T-helper 1 cell treated with Interleukin-12 subunit alpha and Interleukin-12 subunit beta and Interleukin-4 antibody, amounts not matched to agents 30 μg/mL and 1 μg/mL, for 36 hours (primary cell): ENCODE measurements around the gene CADM1.

Experiments
- H3K27ac Mint-ChIP-seq: one replicate; pipeline ENCODE4 v1.8.0; 2021; ENCODE audit warnings: mild to moderate bottlenecking, mixed read lengths
- H3K27me3 Mint-ChIP-seq: one replicate; pipeline ENCODE4 v1.8.0; 2021; ENCODE audit warnings: low read depth, mixed read lengths
- H3K36me3 Mint-ChIP-seq: one replicate; pipeline ENCODE4 v1.8.0; 2021; ENCODE audit warnings: low read depth, mixed read lengths
- H3K4me1 Mint-ChIP-seq: one replicate; pipeline ENCODE4 v1.8.0; 2021; ENCODE audit warnings: low read depth, mixed read lengths
- H3K4me3 Mint-ChIP-seq: one replicate; pipeline ENCODE4 v1.8.0; 2021; ENCODE audit warnings: mild to moderate bottlenecking, moderate library complexity, mixed read lengths
- H3K9me3 Mint-ChIP-seq: one replicate; pipeline ENCODE4 v1.8.0; 2021; ENCODE audit warnings: mixed read lengths

Gene CADM1

DNA sequence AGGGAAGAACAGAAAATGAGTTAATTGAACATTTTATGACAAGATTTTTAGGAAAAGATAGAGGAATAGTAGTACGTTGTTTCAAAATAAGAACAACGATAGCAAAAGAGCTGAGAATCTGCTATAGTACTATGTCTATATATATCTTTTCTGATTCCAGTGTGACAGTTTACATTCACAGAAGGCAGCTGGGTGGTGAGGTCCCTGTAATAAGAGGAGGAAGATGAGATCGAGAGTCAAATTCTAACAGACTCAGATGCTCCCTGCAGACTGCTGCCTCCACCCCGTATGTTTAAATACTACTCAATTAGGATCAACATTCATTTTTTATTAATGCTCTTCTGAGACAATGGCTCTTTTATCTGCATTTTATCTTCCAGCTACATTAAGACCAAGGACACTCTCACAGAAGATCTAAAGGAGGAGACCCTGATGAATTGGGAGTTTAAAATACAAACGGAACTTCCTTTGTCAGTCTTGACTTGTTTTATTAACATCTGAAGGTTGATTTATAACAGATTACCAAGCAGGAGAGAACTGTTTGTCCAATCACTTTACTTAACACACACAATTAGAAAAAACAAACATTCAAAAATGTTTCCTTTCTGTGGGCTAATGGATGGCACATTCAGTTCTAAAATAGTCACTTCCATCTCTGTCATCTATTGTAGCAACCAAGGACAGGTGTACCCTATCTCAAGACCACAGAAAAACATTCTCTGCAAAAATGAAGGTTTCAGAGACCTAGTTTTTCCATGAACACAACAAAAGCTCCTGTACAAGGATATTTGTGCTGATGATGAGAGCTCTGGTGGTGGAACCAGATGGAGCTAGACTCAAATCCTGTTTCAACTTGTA lies 240.2 kb downstream of the CADM1 start:
- no peaks in the 10 kb centered on the region for H3K36me3 Mint-ChIP-seq
- no peak overlapping the region for H3K27ac Mint-ChIP-seq
- H3K4me1 Mint-ChIP-seq: no peaks in the 10 kb centered on the region
- H3K27me3 Mint-ChIP-seq: peaks cover 11% of the 10 kb centered on the region
- no peaks in the 10 kb centered on the region for H3K9me3 Mint-ChIP-seq
- H3K4me3 Mint-ChIP-seq: no peak overlapping the region

DNA sequence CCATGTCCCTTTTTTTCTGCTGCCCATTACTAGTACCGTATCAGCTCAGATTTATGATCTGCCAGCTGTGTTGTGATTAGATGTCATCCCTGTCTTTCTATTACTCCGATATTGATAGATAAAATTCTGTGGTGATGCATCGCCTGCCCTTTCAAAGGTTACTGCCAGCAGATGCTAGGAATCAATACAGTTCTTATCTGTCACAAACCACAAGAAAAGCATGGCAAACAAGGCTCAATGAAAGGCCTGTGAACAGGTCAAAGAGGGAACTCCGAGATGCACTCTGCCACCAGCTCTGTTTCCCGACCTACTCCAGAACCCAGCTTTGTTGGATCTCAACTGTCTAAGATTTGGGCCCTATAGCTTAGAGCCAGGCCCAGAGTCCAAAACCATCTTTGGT lies 246.0 kb downstream of the CADM1 start:
- Mint-ChIP-seq H3K36me3 (no peaks in the 10 kb centered on the region), H3K27ac (no peak overlapping the region), H3K27me3 (peaks cover 8% of the 10 kb centered on the region), H3K4me3 (no peak overlapping the region), H3K4me1 (peaks cover 9% of the 10 kb centered on the region), H3K9me3 (no peaks in the 10 kb centered on the region)

DNA sequence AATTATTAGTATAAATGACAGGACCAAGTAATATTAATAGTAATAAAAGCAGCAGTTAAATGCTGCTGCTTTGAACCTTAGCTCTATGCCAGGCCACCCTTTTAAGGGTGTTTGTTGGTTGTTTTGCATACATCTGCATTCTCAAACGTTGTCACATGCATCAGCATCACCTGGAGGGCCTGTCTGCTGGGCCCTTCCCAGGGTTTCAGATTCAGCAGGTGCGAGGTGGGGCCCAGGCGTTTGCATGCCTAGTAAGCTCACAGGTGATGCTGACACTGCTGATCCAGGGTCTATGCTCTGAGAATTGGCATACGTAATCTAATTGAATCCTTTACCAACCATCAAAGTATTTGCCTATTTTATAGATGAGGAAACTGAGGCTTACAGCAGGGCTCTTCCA lies 246.5 kb downstream of the CADM1 start:
- peaks cover 12% of the 10 kb centered on the region for H3K27me3 Mint-ChIP-seq
- no peaks in the 10 kb centered on the region for H3K36me3 Mint-ChIP-seq
- no peak overlapping the region for H3K27ac Mint-ChIP-seq
- H3K4me1 Mint-ChIP-seq: peaks cover 9% of the 10 kb centered on the region
- no peak overlapping the region for H3K4me3 Mint-ChIP-seq
- H3K9me3 Mint-ChIP-seq: no peaks in the 10 kb centered on the region

DNA sequence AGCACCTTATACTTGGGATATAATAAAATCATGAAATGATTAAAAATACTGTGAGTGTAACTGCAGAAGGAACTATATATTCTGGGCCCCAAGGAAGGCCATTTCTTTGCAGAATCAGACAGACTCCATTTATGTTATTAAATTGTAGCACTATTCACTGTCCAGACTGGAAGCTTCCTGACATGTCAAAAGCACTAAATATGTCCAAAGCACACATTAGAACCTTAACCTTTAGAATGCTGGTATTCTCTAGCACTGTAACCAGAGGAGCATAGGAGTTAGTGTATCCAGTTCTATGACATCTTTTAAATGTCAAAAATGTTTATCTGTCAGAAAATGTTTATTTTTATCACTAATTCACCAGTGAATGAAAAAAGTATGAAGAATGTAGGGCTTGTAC lies 246.9 kb downstream of the CADM1 start:
- no peak overlapping the region for H3K4me3 Mint-ChIP-seq
- H3K27me3 Mint-ChIP-seq: peaks cover 14% of the 10 kb centered on the region
- H3K36me3 Mint-ChIP-seq: no peaks in the 10 kb centered on the region
- peaks cover 9% of the 10 kb centered on the region for H3K4me1 Mint-ChIP-seq
- no peaks in the 10 kb centered on the region for H3K9me3 Mint-ChIP-seq
- H3K27ac Mint-ChIP-seq: no peak overlapping the region

- no peak overlapping the region for H3K4me3 Mint-ChIP-seq
- H3K36me3 Mint-ChIP-seq: no peaks in the 10 kb centered on the region
- H3K27me3 Mint-ChIP-seq: peaks cover 15% of the 10 kb centered on the region
- H3K9me3 Mint-ChIP-seq: no peaks in the 10 kb centered on the region
- H3K27ac Mint-ChIP-seq: no peak overlapping the region
- peaks cover 9% of the 10 kb centered on the region for H3K4me1 Mint-ChIP-seq
These were observed 247.6 kb downstream of the CADM1 start for GRCh38 chr11:115256397-115257197.

DNA sequence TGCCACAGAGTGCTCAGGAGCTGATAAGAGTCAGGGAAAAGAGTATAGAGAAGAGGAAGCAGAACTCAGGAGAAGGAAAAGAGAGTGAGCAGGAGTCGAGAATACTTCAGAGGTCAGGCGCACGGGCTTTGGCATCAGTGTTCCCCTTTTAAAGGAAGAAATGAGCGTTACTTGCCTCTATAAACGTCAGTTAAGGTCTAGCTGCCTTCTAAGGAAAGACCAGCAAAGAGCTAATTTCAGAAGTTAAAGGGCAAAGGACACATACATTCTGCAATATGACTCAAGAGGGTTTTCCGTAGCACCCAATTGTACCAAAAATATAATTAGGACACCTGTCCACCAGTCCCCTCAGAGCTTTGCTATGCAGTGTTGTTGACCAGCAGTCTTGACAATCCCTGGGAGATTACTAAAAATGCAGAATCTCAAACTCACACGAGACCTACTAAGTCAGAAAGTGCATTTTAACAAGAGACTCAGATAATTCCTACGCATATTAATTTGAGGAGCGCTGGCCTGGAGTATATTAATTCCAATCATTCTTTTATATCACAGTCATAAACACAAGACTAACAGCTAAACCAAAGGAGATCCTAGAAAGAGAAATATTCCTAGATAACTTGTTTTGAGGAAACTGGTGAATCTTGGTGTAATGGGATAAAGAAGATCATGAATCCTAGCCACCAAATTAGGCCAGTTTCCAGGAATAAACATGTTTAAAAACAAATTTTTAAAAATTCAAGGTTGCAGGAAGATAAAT lies 249.0 kb downstream of the CADM1 start:
- Mint-ChIP-seq H3K27ac (no peak overlapping the region), H3K9me3 (no peaks in the 10 kb centered on the region), H3K4me1 (peaks cover 9% of the 10 kb centered on the region), H3K36me3 (no peaks in the 10 kb centered on the region), H3K4me3 (no peak overlapping the region), H3K27me3 (peaks cover 20% of the 10 kb centered on the region)

DNA sequence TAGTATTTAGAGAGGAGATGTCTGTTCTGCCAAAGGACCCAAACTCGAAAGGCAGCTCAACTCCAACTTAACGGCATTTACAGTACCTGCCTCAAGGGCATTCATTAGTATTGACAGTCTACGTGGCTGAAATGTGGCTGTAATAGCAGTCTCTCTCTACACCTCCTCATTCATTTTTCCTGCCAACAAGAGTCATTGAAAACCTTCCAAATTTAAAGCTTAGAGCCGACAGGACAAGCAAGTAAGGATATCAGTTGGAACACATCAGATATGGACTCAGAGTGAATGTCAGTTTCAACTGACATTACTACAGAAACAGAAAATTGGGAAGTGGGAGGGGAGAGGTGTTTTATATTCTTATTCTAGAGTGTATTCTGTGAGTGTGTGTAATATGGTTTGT lies 253.1 kb downstream of the CADM1 start:
- H3K27ac Mint-ChIP-seq: no peak overlapping the region
- H3K27me3 Mint-ChIP-seq: peaks cover 29% of the 10 kb centered on the region
- no peak overlapping the region for H3K4me3 Mint-ChIP-seq
- no peaks in the 10 kb centered on the region for H3K9me3 Mint-ChIP-seq
- H3K4me1 Mint-ChIP-seq: peaks cover 1% of the 10 kb centered on the region
- no peaks in the 10 kb centered on the region for H3K36me3 Mint-ChIP-seq

DNA sequence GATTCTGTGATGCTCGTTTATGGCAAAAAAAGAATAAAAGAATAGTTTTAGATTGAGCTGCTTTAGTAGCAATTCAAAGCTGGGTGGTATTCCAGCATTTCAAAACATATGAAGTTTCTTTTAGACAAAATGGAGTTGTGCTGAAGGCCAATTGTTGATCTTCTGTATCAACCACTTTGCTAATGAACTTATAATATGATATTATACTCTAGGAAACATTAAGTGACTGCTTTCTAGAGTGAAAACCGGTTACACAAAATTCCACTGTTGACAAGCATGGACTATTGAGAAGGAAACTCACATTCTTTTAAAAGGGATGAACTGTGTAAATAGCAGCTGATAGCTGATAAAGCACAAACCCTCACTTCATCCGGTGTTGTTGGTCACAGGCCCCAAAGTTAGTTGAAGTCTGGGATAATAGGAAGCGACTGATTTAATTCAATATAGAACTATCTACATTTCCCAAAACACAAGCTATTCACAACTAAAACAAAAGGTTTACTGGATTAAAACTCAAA lies 255.1 kb downstream of the CADM1 start:
- H3K4me3 Mint-ChIP-seq: no peak overlapping the region
- peaks cover 28% of the 10 kb centered on the region for H3K27me3 Mint-ChIP-seq
- H3K36me3 Mint-ChIP-seq: no peaks in the 10 kb centered on the region
- H3K27ac Mint-ChIP-seq: no peak overlapping the region
- H3K9me3 Mint-ChIP-seq: no peaks in the 10 kb centered on the region
- no peaks in the 10 kb centered on the region for H3K4me1 Mint-ChIP-seq

DNA sequence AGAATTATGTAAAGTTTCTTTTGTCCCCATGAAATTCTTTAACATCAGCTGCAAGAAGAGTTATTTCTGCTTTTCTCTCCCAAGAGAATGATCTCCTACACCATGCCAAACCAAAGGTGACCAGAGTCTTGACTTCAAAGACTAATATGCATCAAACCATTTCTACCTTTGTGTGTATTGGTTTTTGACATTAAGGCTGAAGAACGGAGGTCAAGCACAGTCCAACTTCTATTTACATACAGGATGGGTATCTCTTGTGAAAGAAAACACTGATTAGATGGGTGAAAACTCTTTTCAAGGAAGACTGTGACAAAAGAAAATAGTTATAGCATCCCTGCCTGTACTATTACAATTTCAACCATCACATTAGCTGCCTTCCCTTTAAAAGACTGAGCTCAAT lies 256.3 kb downstream of the CADM1 start:
- no peak overlapping the region for H3K27ac Mint-ChIP-seq
- peaks cover 26% of the 10 kb centered on the region for H3K27me3 Mint-ChIP-seq
- H3K4me3 Mint-ChIP-seq: no peak overlapping the region
- H3K36me3 Mint-ChIP-seq: no peaks in the 10 kb centered on the region
- H3K4me1 Mint-ChIP-seq: no peaks in the 10 kb centered on the region
- H3K9me3 Mint-ChIP-seq: no peaks in the 10 kb centered on the region

- no peak overlapping the region for H3K4me3 Mint-ChIP-seq
- H3K4me1 Mint-ChIP-seq: no peaks in the 10 kb centered on the region
- peaks cover 22% of the 10 kb centered on the region for H3K27me3 Mint-ChIP-seq
- no peak overlapping the region for H3K27ac Mint-ChIP-seq
- no peaks in the 10 kb centered on the region for H3K9me3 Mint-ChIP-seq
- no peaks in the 10 kb centered on the region for H3K36me3 Mint-ChIP-seq
These were observed 256.9 kb downstream of the CADM1 start for GRCh38 chr11:115247361-115247760.

GRCh38 chr11:115244758-115245157 lies 259.5 kb downstream of the CADM1 start:
- H3K4me3 Mint-ChIP-seq: no peak overlapping the region
- no peak overlapping the region for H3K27ac Mint-ChIP-seq
- H3K36me3 Mint-ChIP-seq: no peaks in the 10 kb centered on the region
- H3K27me3 Mint-ChIP-seq: peaks cover 27% of the 10 kb centered on the region
- no peaks in the 10 kb centered on the region for H3K4me1 Mint-ChIP-seq
- H3K9me3 Mint-ChIP-seq: no peaks in the 10 kb centered on the region

DNA sequence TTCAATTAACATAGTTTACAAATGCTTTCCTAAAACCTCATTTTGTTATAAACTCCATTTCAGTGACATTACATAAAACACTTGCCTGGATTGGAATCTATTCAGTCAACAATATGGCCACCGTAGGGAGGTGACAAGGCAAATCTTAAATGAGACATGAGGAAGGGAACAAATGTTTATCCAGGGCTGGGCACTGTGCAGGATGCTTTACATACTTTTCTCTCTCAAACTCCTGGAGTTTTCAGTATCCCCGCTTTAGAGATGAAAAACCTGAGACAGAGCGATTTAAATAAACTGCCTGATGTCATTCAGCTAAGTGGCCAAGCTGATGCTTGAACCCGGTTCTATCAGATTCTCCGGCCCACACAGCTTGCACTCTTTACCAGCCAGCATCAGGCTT lies 259.9 kb downstream of the CADM1 start:
- no peaks in the 10 kb centered on the region for H3K4me1 Mint-ChIP-seq
- H3K27ac Mint-ChIP-seq: no peak overlapping the region
- no peaks in the 10 kb centered on the region for H3K36me3 Mint-ChIP-seq

DNA sequence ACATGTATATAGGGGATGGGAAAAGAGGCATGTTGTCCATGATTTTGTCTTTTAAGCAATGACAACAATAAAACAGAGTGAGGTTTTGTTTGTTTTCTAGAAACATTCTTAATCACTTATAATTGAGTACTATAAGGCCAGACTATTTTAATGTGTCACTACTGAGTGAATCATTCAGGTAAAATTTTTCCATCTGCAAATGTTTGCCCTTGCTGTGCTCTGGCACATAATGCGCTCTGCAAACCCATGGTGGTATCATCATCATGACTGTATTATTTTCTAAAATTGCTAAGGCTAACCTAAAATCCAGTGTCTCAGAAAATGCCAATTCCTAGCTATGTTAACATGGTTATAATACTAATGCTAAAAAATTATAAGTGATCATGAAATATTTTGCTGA lies 261.2 kb downstream of the CADM1 start:
- Mint-ChIP-seq H3K27ac (no peak overlapping the region), H3K4me3 (no peak overlapping the region)

More for the DNA sequence above, 259.9 kb downstream of the CADM1 start:
- H3K27me3 Mint-ChIP-seq: peaks cover 30% of the 10 kb centered on the region
- no peak overlapping the region for H3K4me3 Mint-ChIP-seq
- H3K9me3 Mint-ChIP-seq: no peaks in the 10 kb centered on the region

GRCh38 chr11:115241899-115242298 lies 262.3 kb downstream of the CADM1 start:
- Mint-ChIP-seq H3K4me3 (no peak overlapping the region), H3K27me3 (peaks cover 29% of the 10 kb centered on the region), H3K9me3 (no peaks in the 10 kb centered on the region), H3K27ac (no peak overlapping the region), H3K36me3 (no peaks in the 10 kb centered on the region), H3K4me1 (no peaks in the 10 kb centered on the region)

More for the DNA sequence above, 261.2 kb downstream of the CADM1 start:
- Mint-ChIP-seq H3K27me3 (peaks cover 26% of the 10 kb centered on the region), H3K9me3 (no peaks in the 10 kb centered on the region), H3K4me1 (no peaks in the 10 kb centered on the region), H3K36me3 (no peaks in the 10 kb centered on the region)
